ENCODE data around the gene POU2F1. TPM values are rescaled to one million over a fixed set of nuclear protein-coding genes. Genes with fewer than 3 reads are reported as not detected.

The POU2F1 gene
- total RNA-seq, 1 experiment from 2014 or later = 29.6 TPM

DNA sequence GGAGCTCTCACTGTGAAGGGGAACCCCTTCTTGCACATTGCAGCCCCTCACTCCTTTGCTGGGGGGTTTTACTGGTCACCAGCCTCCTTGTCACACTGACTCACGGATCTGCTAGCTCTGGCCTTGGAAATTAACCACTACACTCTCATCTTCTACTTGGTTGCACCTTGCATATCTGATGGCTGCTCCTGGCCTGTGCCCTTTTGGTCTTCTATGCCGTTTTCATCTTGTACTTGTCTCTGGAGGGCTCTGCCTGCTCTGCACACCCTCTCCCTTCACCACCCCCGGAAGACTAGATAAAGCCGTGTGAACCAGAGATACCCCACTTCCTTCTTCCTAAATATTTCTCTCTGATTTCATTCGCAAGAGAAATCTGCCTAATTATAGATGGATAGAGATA is 253.1 kb downstream of the POU2F1 start:
- H3K4me3 Mint-ChIP-seq (ENCODE audit: unreplicated experiment) = no peak overlapping the region
- TF ChIP-seq, protein P1, sequence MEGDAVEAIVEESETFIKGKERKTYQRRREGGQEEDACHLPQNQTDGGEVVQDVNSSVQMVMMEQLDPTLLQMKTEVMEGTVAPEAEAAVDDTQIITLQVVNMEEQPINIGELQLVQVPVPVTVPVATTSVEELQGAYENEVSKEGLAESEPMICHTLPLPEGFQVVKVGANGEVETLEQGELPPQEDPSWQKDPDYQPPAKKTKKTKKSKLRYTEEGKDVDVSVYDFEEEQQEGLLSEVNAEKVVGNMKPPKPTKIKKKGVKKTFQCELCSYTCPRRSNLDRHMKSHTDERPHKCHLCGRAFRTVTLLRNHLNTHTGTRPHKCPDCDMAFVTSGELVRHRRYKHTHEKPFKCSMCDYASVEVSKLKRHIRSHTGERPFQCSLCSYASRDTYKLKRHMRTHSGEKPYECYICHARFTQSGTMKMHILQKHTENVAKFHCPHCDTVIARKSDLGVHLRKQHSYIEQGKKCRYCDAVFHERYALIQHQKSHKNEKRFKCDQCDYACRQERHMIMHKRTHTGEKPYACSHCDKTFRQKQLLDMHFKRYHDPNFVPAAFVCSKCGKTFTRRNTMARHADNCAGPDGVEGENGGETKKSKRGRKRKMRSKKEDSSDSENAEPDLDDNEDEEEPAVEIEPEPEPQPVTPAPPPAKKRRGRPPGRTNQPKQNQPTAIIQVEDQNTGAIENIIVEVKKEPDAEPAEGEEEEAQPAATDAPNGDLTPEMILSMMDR (IDR thresholded peaks at IDR 0.05; ENCODE audit: insufficient read depth in 1 of 2, low read depth in 1 of 2, low read length in 1 of 2, severe bottlenecking in 1 of 2, unreplicated experiment in 1 of 2) = no peak
- H3K27me3 Mint-ChIP-seq (ENCODE audit: insufficient read depth, unreplicated experiment) = no peaks in the 10 kb centered on the region
- no peaks in the 10 kb centered on the region for H3K36me3 Mint-ChIP-seq (ENCODE audit: insufficient read depth, unreplicated experiment)
- no peak for DNase-seq
- no peaks in the 10 kb centered on the region for H3K9me3 Mint-ChIP-seq (ENCODE audit: unreplicated experiment)
- Histone ChIP-seq H3K4me1 (no peaks in the 10 kb centered on the region), H3K36me3 (ENCODE audit: control insufficient read depth, insufficient read depth, low read length) (no peaks in the 10 kb centered on the region), H3K27me3 (replicated peaks; ENCODE audit: control insufficient read depth, insufficient read depth, low read length) (no peaks in the 10 kb centered on the region), H3K4me3 (ENCODE audit: low read depth, low read length) (no peak overlapping the region), H3K9me3 (no peaks in the 10 kb centered on the region)
- intact Hi-C loops (cut with micrococcal nuclease; ENCODE audit: unreplicated experiment) = no loop called here
- H3K4me1 Mint-ChIP-seq (ENCODE audit: low read depth, unreplicated experiment) = peaks cover 15% of the 10 kb centered on the region
- ChIA-PET POLR2A (no interaction called here), CTCF (no interaction called here)
- H3K27ac Mint-ChIP-seq (ENCODE audit: unreplicated experiment) = no peak overlapping the region
- BruUV-seq (replicated peaks) = no TSS peak

DNA sequence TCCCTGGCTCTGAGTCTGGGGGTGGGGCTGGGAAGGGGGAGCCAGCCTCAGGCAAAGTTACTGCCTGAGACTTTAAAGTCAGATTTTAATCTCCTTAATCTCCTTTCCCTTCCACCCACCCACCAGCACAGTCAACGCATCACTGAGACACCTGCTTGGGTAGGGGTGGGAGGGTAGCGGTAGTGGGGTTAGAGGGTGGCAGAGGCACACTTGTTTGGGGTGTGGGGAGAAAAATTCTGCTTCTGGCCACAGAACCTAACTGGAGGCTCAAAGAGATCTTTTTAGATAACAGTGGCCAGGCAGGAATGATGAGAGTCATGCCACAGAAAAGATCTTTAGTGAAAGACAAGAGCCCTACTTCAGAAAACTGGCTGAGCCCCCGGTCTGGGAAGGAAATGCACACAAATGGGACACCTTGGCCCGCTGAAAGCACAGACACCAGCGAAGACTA is 253.5 kb downstream of the POU2F1 start:
- CTCF ChIA-PET = no interaction called here
- Mint-ChIP-seq H3K27ac (ENCODE audit: unreplicated experiment) (no peak overlapping the region), H3K27me3 (ENCODE audit: insufficient read depth, unreplicated experiment) (no peaks in the 10 kb centered on the region), H3K9me3 (ENCODE audit: unreplicated experiment) (no peaks in the 10 kb centered on the region), H3K4me1 (ENCODE audit: low read depth, unreplicated experiment) (peaks cover 15% of the 10 kb centered on the region), H3K4me3 (ENCODE audit: unreplicated experiment) (no peak overlapping the region), H3K36me3 (ENCODE audit: insufficient read depth, unreplicated experiment) (no peaks in the 10 kb centered on the region)
- H3K9me3 ChIP-seq = no peaks in the 10 kb centered on the region
- POLR2A ChIA-PET = no interaction called here
- H3K4me3 ChIP-seq (ENCODE audit: low read depth, low read length) = no peak overlapping the region
- H3K27me3 ChIP-seq (replicated peaks; ENCODE audit: control insufficient read depth, insufficient read depth, low read length) = no peaks in the 10 kb centered on the region
- DNase-seq = no peak
- H3K36me3 ChIP-seq (ENCODE audit: control insufficient read depth, insufficient read depth, low read length) = no peaks in the 10 kb centered on the region
- intact Hi-C loops (cut with micrococcal nuclease; ENCODE audit: unreplicated experiment) = no loop called here
- no peaks in the 10 kb centered on the region for H3K4me1 ChIP-seq
- TF ChIP-seq, protein P1 (IDR thresholded peaks at IDR 0.05; ENCODE audit: insufficient read depth in 1 of 2, low read depth in 1 of 2, low read length in 1 of 2, severe bottlenecking in 1 of 2, unreplicated experiment in 1 of 2) = no peak
- BruUV-seq (replicated peaks) = no TSS peak

DNA sequence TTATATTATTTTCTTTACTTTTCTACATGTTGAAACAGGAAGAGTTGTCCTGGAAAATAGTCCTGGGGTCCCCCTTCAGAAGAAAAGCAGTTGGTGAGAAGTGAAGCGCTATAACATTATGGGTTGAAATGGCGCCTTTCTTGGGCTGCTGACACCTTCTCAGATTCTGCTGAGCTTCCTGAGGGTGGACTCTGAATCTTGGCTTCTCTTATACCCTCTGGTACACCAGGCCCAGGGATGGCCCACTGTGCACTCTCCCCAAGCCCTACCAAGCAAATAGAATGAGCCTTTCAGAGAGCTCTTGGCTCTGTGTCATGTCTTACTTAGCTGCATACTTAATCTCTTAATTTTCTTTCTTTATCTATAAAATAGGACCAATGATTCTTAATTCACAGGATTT is 255.4 kb downstream of the POU2F1 start:
- no peaks in the 10 kb centered on the region for H3K9me3 ChIP-seq
- no peaks in the 10 kb centered on the region for H3K36me3 ChIP-seq (ENCODE audit: control insufficient read depth, insufficient read depth, low read length)
- Mint-ChIP-seq H3K4me1 (ENCODE audit: low read depth, unreplicated experiment) (peaks cover 15% of the 10 kb centered on the region), H3K4me3 (ENCODE audit: unreplicated experiment) (no peak overlapping the region), H3K27me3 (ENCODE audit: insufficient read depth, unreplicated experiment) (no peaks in the 10 kb centered on the region), H3K9me3 (ENCODE audit: unreplicated experiment) (no peaks in the 10 kb centered on the region), H3K27ac (ENCODE audit: unreplicated experiment) (no peak overlapping the region), H3K36me3 (ENCODE audit: insufficient read depth, unreplicated experiment) (no peaks in the 10 kb centered on the region)
- ChIA-PET CTCF (no interaction called here), POLR2A (no interaction called here)
- DNase-seq = no peak
- BruUV-seq (replicated peaks) = no TSS peak
- no peak overlapping the region for H3K4me3 ChIP-seq (ENCODE audit: low read depth, low read length)
- TF ChIP-seq, protein P1 (IDR thresholded peaks at IDR 0.05; ENCODE audit: insufficient read depth in 1 of 2, low read depth in 1 of 2, low read length in 1 of 2, severe bottlenecking in 1 of 2, unreplicated experiment in 1 of 2) = no peak
- intact Hi-C loops (cut with micrococcal nuclease; ENCODE audit: unreplicated experiment) = no loop called here
- no peaks in the 10 kb centered on the region for H3K27me3 ChIP-seq (replicated peaks; ENCODE audit: control insufficient read depth, insufficient read depth, low read length)
- no peaks in the 10 kb centered on the region for H3K4me1 ChIP-seq

Other genes with a start within 250 kb of the POU2F1 start
- 0.98 and 1.2 TPM in 2 replicates for gene ILDR2, start 245.3 kb upstream of the POU2F1 start, total RNA-seq (2022)
- not detected in 2 replicates for gene MAEL, start 231.6 kb upstream of the POU2F1 start, total RNA-seq (2022)
- gene GPA33, start 130.5 kb upstream of the POU2F1 start, total RNA-seq (2022) = not detected in 2 replicates
- not detected in 2 replicates for gene STYXL2, start 126.8 kb upstream of the POU2F1 start, total RNA-seq (2022)

All from Caco-2 (cell line).